Activated CD4-positive, alpha-beta T cell treated with anti-CD3 and anti-CD28 coated beads, Interleukin-2, amount 50 U/mL, for 1 hour (primary cell): Measurements from ENCODE around the gene ZSCAN20.
"Not testable (repeated sequence)": the region's sequence is repeated elsewhere in the genome, so short reads cannot be mapped to it uniquely, and the experiment has no call there.

Experiments used
- DNase-seq: peaks from one replicate; pipeline ENCODE4 v3.0.0-alpha.2; 2020

The ZSCAN20 gene

GRCh38 chr1:33497410-33497809 is 25.0 kb downstream of the ZSCAN20 start:
- DNase-seq: no peak

GRCh38 chr1:33500547-33500946 is 28.1 kb downstream of the ZSCAN20 start:
- DNase-seq: no peak

GRCh38 chr1:33501309-33501708 is 28.9 kb downstream of the ZSCAN20 start:
- DNase-seq: no peak

- no peak for DNase-seq
These were observed 29.3 kb downstream of the ZSCAN20 start for GRCh38 chr1:33501774-33502173.

- DNase-seq: no peak
These were observed 30.3 kb downstream of the ZSCAN20 start for GRCh38 chr1:33502726-33503125.

- no peak for DNase-seq
These were observed 31.1 kb downstream of the ZSCAN20 start for GRCh38 chr1:33503506-33503905.

- DNase-seq: no peak
These were observed 35.2 kb downstream of the ZSCAN20 start for GRCh38 chr1:33507661-33508060.

GRCh38 chr1:33508151-33508550 is 35.7 kb downstream of the ZSCAN20 start:
- DNase-seq: no peak

- DNase-seq: not testable (repeated sequence)
These were observed 36.8 kb downstream of the ZSCAN20 start for GRCh38 chr1:33509276-33509675.

- no peak for DNase-seq
These were observed 40.0 kb downstream of the ZSCAN20 start for GRCh38 chr1:33512226-33513011.

GRCh38 chr1:33515112-33515511 is 42.7 kb downstream of the ZSCAN20 start:
- no peak for DNase-seq

GRCh38 chr1:33515607-33516006 is 43.2 kb downstream of the ZSCAN20 start:
- DNase-seq: no peak

- no peak for DNase-seq
These were observed 44.0 kb downstream of the ZSCAN20 start for GRCh38 chr1:33516428-33516827.

GRCh38 chr1:33516891-33517567 is 44.6 kb downstream of the ZSCAN20 start:
- DNase-seq: no peak

GRCh38 chr1:33517596-33518250 is 45.3 kb downstream of the ZSCAN20 start:
- no peak for DNase-seq

GRCh38 chr1:33519240-33519884 is 46.9 kb downstream of the ZSCAN20 start:
- DNase-seq: no peak

GRCh38 chr1:33524586-33524985 is 52.1 kb downstream of the ZSCAN20 start:
- DNase-seq: no peak

GRCh38 chr1:33527934-33528333 is 55.5 kb downstream of the ZSCAN20 start:
- no peak for DNase-seq

GRCh38 chr1:33529957-33530356 is 57.5 kb downstream of the ZSCAN20 start:
- no peak for DNase-seq

GRCh38 chr1:33532250-33532649 is 59.8 kb downstream of the ZSCAN20 start:
- DNase-seq: no peak

- DNase-seq: no peak
These were observed 60.5 kb downstream of the ZSCAN20 start for GRCh38 chr1:33532936-33533335.

GRCh38 chr1:33535334-33535733 is 62.9 kb downstream of the ZSCAN20 start:
- no peak for DNase-seq

GRCh38 chr1:33537885-33538284 is 65.4 kb downstream of the ZSCAN20 start:
- no peak for DNase-seq
